GM21381 (cell line): ENCODE data around the gene SGSM1.

Experiments
- ATAC-seq: cut with Tn5 transposase; IDR thresholded peaks from one replicate; pipeline ENCODE4 v1.9.1; 2021; ENCODE audit warnings: mild to moderate bottlenecking, moderate library complexity; ENCODE audit not compliant: unreplicated experiment

Gene SGSM1

GRCh38 chr22:24947383-24947782 is 141.4 kb downstream of the SGSM1 start:
- no peak for ATAC-seq

GRCh38 chr22:24947881-24948280 is 141.9 kb downstream of the SGSM1 start:
- ATAC-seq = no peak

GRCh38 chr22:24948356-24949202 is 142.6 kb downstream of the SGSM1 start:
- no peak for ATAC-seq

GRCh38 chr22:24950272-24950902 is 144.4 kb downstream of the SGSM1 start:
- no peak for ATAC-seq

- peak; percentile 73 for ATAC-seq
These were observed 146.2 kb downstream of the SGSM1 start, which contains the start of gene KIAA1671 for GRCh38 chr22:24951942-24952836. Gene KIAA1671, plus strand, starts transcription at chr22:24952716. Its CDS starts 75,284 bp downstream, at chr22:25028000.

- peak; percentile 17 for ATAC-seq
These were observed 146.9 kb downstream of the SGSM1 start for GRCh38 chr22:24952837-24953383.

- ATAC-seq = no peak
These were observed 147.5 kb downstream of the SGSM1 start for GRCh38 chr22:24953384-24954113.

GRCh38 chr22:24954114-24954463 is 148.1 kb downstream of the SGSM1 start:
- no peak for ATAC-seq

- ATAC-seq = no peak
These were observed 148.8 kb downstream of the SGSM1 start for GRCh38 chr22:24954856-24955255.

- no peak for ATAC-seq
These were observed 151.0 kb downstream of the SGSM1 start for GRCh38 chr22:24957043-24957442.

- no peak for ATAC-seq
These were observed 155.3 kb downstream of the SGSM1 start for GRCh38 chr22:24961217-24961844.

- no peak for ATAC-seq
These were observed 156.1 kb downstream of the SGSM1 start for GRCh38 chr22:24962094-24962493.

- no peak for ATAC-seq
These were observed 156.8 kb downstream of the SGSM1 start for GRCh38 chr22:24962835-24963234.

- no peak for ATAC-seq
These were observed 158.4 kb downstream of the SGSM1 start for GRCh38 chr22:24964441-24964840.

GRCh38 chr22:24965822-24966626 is 160.0 kb downstream of the SGSM1 start:
- ATAC-seq = no peak

- ATAC-seq = no peak
These were observed 162.1 kb downstream of the SGSM1 start for GRCh38 chr22:24968066-24968561.

GRCh38 chr22:24969560-24970301 is 163.7 kb downstream of the SGSM1 start:
- no peak for ATAC-seq

- ATAC-seq = no peak
These were observed 166.4 kb downstream of the SGSM1 start for GRCh38 chr22:24972369-24972768.
